MM.1S (cell line): ENCODE data around the gene PDK4.

ENCODE experiments used
- CTCF ChIP-seq: fragments of 300-600 bp; sonication (generic); IDR thresholded peaks from 2 replicates; pipeline ENCODE4 v1.5.1; 2016; ENCODE audit warnings: antibody characterized with exemption, low read length, mixed read lengths
- EZH2 ChIP-seq: fragments of 300-600 bp; sonication (generic); optimal IDR thresholded peaks from 2 replicates; pipeline ENCODE3; 2017; ENCODE audit warnings: low read depth, mild to moderate bottlenecking, antibody characterized with exemption, low read length, mixed read lengths

- no peak for TF ChIP-seq CTCF
- no peak for TF ChIP-seq EZH2
These were observed 26.6 kb downstream of the PDK4 start for GRCh38 chr7:95569720-95570119.
